ENCODE data around the gene HSD11B2.

Gene HSD11B2

DNA sequence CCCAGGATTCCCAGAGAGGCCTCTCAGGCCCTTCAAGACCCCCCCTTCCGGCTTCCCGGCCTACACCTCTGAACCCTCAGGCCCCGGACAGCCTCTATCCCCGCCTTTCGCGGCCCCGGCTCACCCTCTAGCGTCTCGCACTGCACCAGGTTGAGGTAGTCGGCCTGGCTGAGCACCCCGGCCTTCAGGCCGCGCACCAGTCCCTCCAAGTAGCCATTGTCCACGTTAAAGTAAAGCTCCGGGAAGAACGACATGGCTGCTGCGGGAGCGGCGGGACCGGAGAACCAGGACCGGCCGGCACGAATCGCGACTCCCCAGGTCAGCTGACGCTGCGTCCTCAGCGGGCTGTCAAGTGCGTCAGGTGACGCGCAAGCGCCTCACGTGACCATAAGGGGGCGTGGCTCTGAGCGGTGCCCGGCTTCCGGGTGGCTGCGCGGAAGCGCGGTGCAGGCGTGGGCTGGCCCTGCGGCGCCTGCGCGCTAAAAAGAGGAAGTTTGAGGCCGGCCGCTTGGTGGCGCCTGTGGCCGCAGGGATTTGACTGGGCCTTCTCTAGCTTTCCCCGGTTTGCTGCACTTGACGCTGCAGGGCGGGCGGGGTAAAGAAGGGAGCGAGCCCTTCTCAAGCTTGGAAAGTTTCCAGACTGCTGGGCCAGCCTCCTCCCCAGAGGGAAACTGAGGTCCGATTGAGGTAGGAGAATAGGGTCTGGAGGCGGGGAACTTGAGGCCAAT lies 50.1 kb downstream of the HSD11B2 start, which contains the start of gene ATP6V0D1:
Gene ATP6V0D1 (minus strand): TSS at position 325 of the 728 bp plus-strand sequence. CDS start 71 bp downstream, at position 254.
- peak; percentile 95 for DNase-seq (ENCODE audit: low read depth)

DNA sequence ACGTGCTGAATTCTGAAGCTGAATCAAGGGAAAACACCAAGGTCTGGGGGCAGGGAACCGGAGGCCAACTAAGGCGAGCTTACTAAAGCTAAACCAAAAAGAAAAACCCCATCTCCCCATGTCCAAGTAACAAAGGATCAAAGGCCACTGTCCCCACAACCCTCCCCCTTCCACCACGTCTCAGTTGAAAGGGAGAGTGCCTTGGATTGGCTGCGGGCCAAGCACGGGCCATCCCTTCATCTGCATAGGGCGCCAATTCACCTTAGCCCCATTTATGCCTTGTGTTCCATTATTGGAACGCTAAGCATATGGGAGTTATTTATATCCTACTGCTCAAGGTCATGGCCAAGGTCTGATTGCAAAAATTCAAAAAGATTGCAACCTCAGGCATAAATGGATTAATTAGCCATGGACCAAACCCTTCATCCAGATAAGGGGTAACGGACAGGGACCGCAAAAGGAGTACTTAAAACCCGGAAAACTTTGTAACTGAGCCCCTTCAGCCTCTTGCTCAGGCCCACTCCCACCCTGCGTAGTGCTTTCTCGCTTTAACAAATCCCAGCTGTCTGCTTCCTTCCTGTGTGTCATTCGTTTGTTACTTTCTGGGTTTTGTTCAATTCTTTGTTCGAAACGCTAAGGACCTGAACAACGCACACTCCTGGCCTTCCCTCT lies 50.8 kb downstream of the HSD11B2 start:
- DNase-seq (ENCODE audit: low read depth) = no peak

DNA sequence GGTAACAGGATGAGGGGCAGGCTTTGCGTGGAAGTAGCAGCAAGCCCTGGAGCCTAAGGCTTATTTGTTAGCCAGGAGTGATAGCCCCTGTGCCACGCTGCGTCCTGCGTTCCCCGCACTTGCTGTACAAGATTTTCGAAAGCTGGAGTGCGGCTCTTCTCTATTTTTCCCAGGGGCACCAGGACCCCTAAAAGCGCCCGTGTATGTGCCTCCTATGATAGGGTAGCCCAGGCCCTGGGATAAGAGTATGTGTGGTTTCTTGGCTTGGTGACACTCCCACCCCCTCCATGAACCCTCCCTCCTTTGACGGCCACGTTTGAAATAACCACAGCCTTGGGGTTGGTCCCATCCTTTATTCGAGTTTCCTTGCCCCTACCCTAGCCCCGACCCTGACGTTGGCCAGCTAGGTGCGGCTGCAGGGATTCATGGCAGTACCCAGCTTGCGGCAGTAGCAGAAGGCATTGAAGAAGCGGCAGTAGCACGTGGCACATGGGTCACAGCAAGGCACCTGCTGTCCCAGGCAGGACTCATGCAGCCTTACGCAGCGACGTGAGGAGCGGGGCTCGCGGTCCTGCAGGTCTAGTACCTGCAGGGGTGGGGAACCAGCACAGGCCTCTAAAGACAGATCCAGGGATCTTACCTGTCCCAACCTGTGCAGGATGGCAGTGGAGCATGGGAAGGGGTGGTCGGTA lies 51.5 kb downstream of the HSD11B2 start:
- no peak for DNase-seq (ENCODE audit: low read depth)

DNA sequence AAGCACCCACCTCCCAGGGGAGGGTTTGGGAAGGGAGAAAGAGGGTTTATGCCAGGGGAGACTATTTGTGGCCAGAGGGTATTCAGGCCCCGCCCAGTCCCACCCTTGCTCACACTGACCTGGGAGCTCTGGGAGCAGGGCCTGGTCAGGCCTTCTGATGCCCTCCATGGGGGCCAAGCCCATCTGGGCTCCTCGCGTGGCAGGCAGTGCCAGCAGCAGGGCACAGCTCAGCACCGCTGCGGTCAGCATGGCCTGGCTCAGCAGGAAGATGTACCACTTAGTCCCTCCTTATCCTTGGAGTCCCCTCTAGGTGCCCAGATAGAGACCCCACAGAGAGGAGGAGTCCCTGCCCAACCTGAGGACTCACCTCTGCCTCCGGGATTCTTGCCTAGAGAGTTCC lies 52.2 kb downstream of the HSD11B2 start, which contains the start of gene AGRP:
Gene AGRP (minus strand): TSS at position 398 of the 400 bp plus-strand sequence. CDS start 149 bp downstream, at position 249.
- no peak for DNase-seq (ENCODE audit: low read depth)

- DNase-seq (ENCODE audit: low read depth) = no peak
These were observed 53.0 kb downstream of the HSD11B2 start for GRCh38 chr16:67483731-67484525.

DNA sequence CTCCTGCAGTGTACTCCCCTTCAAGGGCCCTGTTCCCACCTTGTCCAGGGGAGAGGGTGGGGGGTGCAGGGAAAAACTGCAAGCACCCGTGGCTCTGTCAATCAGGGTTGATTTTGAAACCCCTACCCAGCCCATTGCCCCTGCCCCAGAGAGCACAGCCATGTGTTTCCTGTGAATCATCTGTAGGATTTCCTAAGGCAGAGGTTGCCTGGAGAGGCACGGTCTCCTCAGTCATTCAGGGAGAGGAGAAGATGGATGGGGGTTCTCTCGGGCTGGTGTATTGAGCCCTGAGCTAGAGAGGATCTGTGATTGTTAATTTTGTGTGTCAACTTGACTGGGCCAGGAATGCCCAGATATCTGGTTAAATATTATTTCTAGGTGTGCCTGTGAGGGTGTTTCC lies 55.9 kb downstream of the HSD11B2 start:
- no peak for DNase-seq (ENCODE audit: low read depth)
